ENCODE results near the gene TUBGCP5. TPM values are rescaled to one million over a fixed set of nuclear protein-coding genes. Genes with fewer than 3 reads are reported as not detected.

TUBGCP5 gene
- total and polyA plus RNA-seq, 2 donors (not counting 1 experiment from before 2014, with no cell fraction given), result 11.0 to 23.1 TPM

DNA sequence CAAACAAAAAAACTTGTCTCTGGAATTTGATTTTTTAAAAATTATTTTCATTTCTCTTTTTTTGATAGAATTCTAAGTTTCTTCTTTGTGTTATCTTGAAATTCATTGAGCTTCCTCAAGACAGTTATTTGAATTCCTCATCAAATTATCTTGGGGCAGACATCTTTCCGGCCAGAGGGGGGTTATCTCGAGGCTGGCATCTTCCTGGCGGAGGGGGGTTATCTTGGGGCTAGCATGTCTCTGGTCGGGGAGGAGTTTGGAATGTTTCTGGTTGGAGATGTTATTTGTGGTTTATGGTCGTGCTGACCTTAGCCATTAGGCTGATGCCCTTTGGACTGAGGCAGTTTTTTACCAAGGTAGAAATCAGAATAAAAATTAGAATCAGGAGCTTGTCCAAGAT lies 15.9 kb upstream of the TUBGCP5 start:
- no peaks in the 10 kb centered on the region for H3K9me3 Mint-ChIP-seq (ENCODE audit: insufficient read depth)

DNA sequence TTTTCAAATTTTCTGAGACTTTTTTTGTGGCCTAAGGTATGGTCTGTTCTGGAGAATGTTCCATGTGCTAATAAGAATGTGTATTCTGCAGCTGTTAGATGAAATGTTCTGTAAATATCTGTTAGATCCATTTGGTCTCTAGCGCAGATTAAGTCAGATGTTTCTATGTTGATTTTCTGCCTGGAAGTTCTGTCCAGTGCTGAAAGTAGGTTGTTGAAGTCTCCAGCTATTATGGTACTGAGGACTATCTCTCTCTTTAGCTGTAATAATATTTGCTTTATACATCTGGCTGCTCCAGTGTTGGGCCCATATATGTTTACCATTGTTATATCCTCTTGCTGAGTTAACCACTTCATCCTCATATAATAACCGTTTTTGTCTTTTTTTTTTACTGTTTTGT lies 13.2 kb upstream of the TUBGCP5 start:
- intact Hi-C loops (cut with micrococcal nuclease), result no loop called here
- no peaks in the 10 kb centered on the region for H3K79me2 ChIP-seq (ENCODE audit: control insufficient read depth, insufficient read depth, low read length)
- WGBS (ENCODE audit: insufficient coverage), result no CpG with 5 or more reads among the region's 2 CpGs
- Mint-ChIP-seq H3K4me1 (no peaks in the 10 kb centered on the region), H3K27ac (no peak overlapping the region), H3K27me3 (no peaks in the 10 kb centered on the region), H3K4me3 (no peak overlapping the region), H3K9me3 (ENCODE audit: insufficient read depth) (no peaks in the 10 kb centered on the region)
- no peak overlapping the region for H2AFZ ChIP-seq (ENCODE audit: insufficient read depth, low read depth, low read length, poor library complexity, severe bottlenecking)
- no peak for TF ChIP-seq EZH2 (IDR thresholded peaks at IDR 0.05; ENCODE audit: borderline replicate concordance, insufficient read depth, low read depth, low read length, poor library complexity, severe bottlenecking)
- TF ChIP-seq, protein P1, sequence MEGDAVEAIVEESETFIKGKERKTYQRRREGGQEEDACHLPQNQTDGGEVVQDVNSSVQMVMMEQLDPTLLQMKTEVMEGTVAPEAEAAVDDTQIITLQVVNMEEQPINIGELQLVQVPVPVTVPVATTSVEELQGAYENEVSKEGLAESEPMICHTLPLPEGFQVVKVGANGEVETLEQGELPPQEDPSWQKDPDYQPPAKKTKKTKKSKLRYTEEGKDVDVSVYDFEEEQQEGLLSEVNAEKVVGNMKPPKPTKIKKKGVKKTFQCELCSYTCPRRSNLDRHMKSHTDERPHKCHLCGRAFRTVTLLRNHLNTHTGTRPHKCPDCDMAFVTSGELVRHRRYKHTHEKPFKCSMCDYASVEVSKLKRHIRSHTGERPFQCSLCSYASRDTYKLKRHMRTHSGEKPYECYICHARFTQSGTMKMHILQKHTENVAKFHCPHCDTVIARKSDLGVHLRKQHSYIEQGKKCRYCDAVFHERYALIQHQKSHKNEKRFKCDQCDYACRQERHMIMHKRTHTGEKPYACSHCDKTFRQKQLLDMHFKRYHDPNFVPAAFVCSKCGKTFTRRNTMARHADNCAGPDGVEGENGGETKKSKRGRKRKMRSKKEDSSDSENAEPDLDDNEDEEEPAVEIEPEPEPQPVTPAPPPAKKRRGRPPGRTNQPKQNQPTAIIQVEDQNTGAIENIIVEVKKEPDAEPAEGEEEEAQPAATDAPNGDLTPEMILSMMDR (IDR thresholded peaks at IDR 0.05), result no peak
- no peak overlapping the region for H3K4me3 ChIP-seq (ENCODE audit: control extremely low read depth in 1 of 5, extremely low read depth in 1 of 5, insufficient read depth in 1 of 5, low read depth in 2 of 5, low read length in 4 of 5)
- no peak overlapping the region for H3K9ac ChIP-seq (ENCODE audit: low read length)
- ChIA-PET CTCF (no interaction called here), POLR2A (interaction anchor here (0.6 kb wide), 1 partner anchor 183 kb away, joined by 3 read pairs; no protein-coding TSS in a partner anchor)
- no peak overlapping the region for H3K27ac ChIP-seq (ENCODE audit: low read length in 2 of 2)
- ATAC-seq (ENCODE audit: low read depth) (no peak), DNase-seq (no peak)
- no peaks in the 10 kb centered on the region for H3K4me1 ChIP-seq (ENCODE audit: control insufficient read depth in 2 of 2, insufficient read depth in 2 of 2, low read length in 2 of 2)
- H3K27me3 ChIP-seq (replicated peaks in 1 of 4; ENCODE audit: control extremely low read depth in 1 of 4, control insufficient read depth in 3 of 4, insufficient read depth in 4 of 4, low read length in 3 of 4), result peaks cover 0 to 7% (median 2%) of the 10 kb centered on the region in 4 experiments
- peaks cover 0 to 3% (median 0%) of the 10 kb centered on the region in 3 donors for H3K9me3 ChIP-seq (ENCODE audit: control extremely low read depth in 1 of 3, control insufficient read depth in 2 of 3, insufficient read depth in 1 of 3, low read length in 2 of 3)
- H4K20me1 ChIP-seq (ENCODE audit: control insufficient read depth, insufficient read depth, low read length, poor library complexity, severe bottlenecking), result no peaks in the 10 kb centered on the region
- H3K4me2 ChIP-seq (replicated peaks; ENCODE audit: low read depth, low read length, poor library complexity, severe bottlenecking), result no peak overlapping the region
- H3K36me3 ChIP-seq (replicated peaks in 1 of 2; ENCODE audit: control extremely low read depth in 1 of 2, control insufficient read depth in 1 of 2, extremely low read depth in 1 of 2, insufficient read depth in 2 of 2, low read length in 1 of 2), result no peaks in the 10 kb centered on the region

More for the DNA sequence above, 15.9 kb upstream of the TUBGCP5 start:
- intact Hi-C loops (cut with micrococcal nuclease), result no loop called here
- TF ChIP-seq EZH2 (IDR thresholded peaks at IDR 0.05; ENCODE audit: borderline replicate concordance, insufficient read depth, low read depth, low read length, poor library complexity, severe bottlenecking), result no peak
- TF ChIP-seq, protein P1 (IDR thresholded peaks at IDR 0.05), result no peak
- H4K20me1 ChIP-seq (ENCODE audit: control insufficient read depth, insufficient read depth, low read length, poor library complexity, severe bottlenecking), result no peaks in the 10 kb centered on the region
- no peak overlapping the region for H3K4me3 ChIP-seq (ENCODE audit: control extremely low read depth in 1 of 5, extremely low read depth in 1 of 5, insufficient read depth in 1 of 5, low read depth in 2 of 5, low read length in 4 of 5)
- H3K4me1 ChIP-seq (ENCODE audit: control insufficient read depth in 2 of 2, insufficient read depth in 2 of 2, low read length in 2 of 2), result no peaks in the 10 kb centered on the region
- H3K27ac ChIP-seq (ENCODE audit: low read length in 2 of 2), result no peak overlapping the region
- no peak overlapping the region for H3K4me2 ChIP-seq (replicated peaks; ENCODE audit: low read depth, low read length, poor library complexity, severe bottlenecking)
- Mint-ChIP-seq H3K4me1 (no peaks in the 10 kb centered on the region), H3K27ac (no peak overlapping the region), H3K4me3 (no peak overlapping the region), H3K27me3 (peaks cover under 1% of the 10 kb centered on the region)
- ChIA-PET CTCF (no interaction called here), POLR2A (no interaction called here)
- no peaks in the 10 kb centered on the region for H3K9me3 ChIP-seq (ENCODE audit: control extremely low read depth in 1 of 3, control insufficient read depth in 2 of 3, insufficient read depth in 1 of 3, low read length in 2 of 3)
- no peak overlapping the region for H3K9ac ChIP-seq (ENCODE audit: low read length)
- ATAC-seq (ENCODE audit: low read depth) (no peak), DNase-seq (no peak)
- WGBS (ENCODE audit: insufficient coverage), result 73% methylated on average over 4 of the region's 5 CpGs
- H3K79me2 ChIP-seq (ENCODE audit: control insufficient read depth, insufficient read depth, low read length), result no peaks in the 10 kb centered on the region
- no peak overlapping the region for H2AFZ ChIP-seq (ENCODE audit: insufficient read depth, low read depth, low read length, poor library complexity, severe bottlenecking)
- peaks cover 0 to 7% (median 2%) of the 10 kb centered on the region in 4 experiments for H3K27me3 ChIP-seq (replicated peaks in 1 of 4; ENCODE audit: control extremely low read depth in 1 of 4, control insufficient read depth in 3 of 4, insufficient read depth in 4 of 4, low read length in 3 of 4)
- no peaks in the 10 kb centered on the region for H3K36me3 ChIP-seq (replicated peaks in 1 of 2; ENCODE audit: control extremely low read depth in 1 of 2, control insufficient read depth in 1 of 2, extremely low read depth in 1 of 2, insufficient read depth in 2 of 2, low read length in 1 of 2)

Measured in B cell (primary cell).